Hematopoietic multipotent progenitor cell treated with erythropoietin and hydrocortisone succinate and interleukin-3 and kit ligand, for 17 days (in vitro differentiated cells): ENCODE results near the gene COL4A6.

Experiments
- DNase-seq: peaks from one replicate; pipeline ENCODE4 v3.0.0-alpha.2; 2015; ENCODE audit warnings: low spot score

Gene COL4A6

DNA sequence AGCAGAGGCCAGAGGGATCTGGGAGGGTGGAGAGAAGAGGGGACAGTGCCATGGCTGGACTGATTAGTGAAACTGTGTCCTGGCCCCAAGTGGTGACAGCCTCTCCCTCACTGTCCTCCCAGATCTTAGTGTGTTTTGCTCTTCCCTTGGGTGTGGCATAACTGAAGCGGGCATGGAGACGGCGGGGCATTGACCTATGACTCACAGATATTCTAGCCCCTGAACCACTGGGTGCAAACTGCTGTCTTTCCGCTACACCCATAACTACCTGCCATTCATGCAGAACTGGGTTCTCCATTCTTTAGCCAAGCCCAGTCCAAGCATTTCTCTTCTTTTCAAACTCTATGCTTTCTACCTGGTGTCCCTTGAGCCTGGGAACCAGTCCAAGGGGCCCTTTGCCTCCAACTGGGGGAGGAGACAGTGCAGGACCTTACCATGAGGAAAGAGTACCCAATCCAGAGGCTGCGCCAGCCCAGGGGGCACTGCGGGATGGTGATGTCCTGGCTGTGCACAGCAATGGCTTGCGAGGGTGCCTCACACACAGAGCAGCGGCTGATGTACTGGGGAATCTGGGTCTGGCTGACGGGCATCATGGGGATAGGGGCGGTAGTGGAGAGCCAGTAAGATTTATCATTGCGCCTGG lies 279.1 kb downstream of the COL4A6 start:
- DNase-seq = no peak

DNA sequence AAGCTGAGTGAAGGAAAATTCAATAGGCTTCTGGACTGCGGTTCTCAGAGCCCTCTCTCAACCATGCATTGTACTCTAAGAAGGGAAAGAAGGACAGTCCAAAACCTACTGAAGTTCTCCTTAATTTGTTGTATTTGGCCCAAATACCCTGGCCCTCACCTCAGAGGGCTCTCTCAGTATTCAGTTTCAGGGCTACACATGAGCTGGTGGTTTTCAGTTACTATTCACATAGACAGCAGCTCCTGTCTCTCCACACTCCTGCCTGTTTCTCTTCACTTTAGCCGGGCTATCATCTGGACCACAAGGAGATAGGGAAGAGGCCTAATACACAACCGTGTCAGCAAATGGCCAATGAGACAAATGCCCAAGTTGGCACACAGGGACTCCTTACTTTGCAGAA lies 280.6 kb downstream of the COL4A6 start:
- DNase-seq = no peak

DNA sequence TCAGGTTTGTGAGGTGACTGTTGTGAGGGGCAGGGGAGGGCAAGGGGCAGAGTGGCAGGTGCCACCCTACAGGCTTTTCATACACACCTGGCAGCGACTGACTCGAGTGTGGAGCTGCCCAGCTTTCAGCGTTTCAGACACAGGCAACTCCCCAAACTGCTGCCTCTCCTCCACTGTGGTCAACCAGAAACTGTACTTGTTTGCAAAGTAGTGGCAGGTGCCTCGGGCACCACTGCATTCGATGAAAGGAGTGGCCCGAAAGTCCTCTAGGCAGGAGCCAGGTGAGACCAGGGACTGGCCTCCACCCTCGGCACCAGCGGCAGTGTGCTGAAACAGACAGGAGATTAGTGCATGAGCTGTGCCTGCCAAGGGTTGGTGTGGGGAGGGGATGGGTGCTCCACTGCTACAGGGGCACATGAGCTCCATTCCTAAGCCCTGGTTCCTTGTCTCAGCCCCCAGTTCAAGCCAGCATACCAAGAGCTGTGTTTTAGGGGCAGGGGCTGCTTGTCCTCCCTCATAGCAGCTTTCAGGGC lies 281.2 kb downstream of the COL4A6 start:
- DNase-seq = no peak

DNA sequence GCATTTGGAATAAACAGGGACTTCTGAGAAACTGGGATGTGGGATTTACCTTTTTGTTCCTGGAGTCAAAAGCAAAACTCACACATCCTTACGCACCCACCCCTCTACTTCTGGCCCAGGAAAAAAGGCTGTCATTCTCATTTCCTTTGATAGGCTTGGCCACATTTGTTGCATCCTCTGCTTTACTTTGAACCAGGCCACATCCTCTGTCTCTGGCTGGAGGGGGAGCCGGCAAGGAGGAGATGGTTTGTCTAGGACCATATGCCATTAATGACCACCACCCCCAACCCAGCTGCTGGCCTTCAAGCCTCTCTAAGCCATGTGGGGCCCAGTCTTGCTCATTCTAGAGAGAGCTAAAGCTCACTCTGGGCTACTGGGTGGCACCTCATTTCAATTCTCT lies 282.1 kb downstream of the COL4A6 start:
- no peak for DNase-seq

DNA sequence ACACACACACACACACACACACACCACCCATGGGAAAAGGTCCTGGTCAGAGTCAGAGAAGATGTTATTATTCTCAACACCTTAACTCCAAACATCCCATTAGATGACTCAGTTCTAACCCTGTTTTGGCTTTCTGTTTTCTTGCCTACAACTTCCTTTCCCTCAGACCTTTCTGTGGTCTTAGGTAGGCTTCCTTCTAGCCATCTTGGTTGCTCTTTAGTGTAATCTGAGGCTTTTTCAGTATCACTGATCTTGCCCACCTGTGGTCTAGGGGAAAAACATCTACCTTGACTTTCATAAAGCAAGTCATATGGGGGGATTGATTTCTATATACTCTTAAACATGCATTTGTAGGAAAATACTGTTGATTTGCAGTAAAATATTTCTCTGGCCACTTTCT lies 289.7 kb downstream of the COL4A6 start:
- DNase-seq = no peak

DNA sequence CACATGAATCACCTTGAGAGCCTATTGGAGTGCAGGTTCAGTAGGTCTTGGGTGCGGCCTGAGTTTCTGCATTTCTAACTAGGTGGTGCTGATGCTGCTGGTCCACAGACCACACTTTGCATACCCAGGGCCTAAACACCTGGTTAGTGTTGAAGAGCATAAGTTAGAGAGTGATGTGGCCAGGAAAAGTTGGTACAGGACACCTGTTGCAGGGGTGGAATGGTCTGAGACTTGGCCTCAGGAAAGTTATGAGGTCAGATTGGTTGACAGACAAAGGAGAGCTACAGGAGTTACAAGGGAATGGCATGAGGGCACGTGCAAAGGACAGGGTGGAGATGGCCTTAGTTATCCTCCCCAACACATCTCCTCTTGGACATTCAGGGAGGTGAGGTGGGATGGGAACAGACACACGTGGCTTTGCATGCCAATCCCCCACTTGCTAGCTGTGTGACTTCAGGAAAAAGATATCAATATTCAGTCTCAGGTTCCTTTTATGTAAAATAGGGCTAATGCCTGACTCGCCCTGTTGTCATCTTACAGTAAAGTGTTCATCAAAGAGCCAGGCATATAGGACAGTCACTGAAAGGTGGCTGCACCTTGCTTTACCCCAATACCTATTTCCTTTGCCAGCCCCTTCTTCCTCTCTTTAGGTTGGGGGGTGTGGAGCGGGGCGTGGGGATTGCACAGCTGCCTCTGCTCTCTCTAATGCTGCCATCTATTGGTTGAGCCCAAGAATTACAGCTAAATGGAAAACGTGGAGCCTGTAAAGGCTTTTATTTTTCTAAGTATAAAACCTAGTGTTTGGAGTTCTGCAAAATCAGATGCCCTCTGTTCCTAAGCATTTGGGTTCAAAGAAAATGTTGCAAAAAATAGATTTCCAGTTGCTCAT lies 299.2 kb downstream of the COL4A6 start:
- DNase-seq = peak; percentile 37

DNA sequence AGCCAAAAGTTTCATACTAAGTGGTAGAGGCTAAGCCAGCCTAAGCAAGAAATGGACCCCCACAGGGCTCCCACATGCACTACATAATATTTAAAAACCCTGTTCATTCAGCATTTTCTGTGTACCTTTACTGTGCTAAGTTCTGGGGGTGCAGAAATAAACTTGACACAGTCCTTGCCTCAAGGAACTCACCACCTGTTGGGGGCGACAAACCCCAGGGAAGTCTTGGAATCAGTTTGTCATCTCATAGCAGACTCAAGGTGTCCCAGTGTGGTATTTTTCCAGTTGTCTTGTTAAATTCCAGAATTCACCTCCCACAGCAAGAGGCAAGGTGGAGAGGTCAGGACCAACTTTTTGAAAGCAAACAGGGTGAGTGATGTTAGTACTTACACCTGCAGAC lies 303.5 kb downstream of the COL4A6 start:
- peak; percentile 14 for DNase-seq

DNA sequence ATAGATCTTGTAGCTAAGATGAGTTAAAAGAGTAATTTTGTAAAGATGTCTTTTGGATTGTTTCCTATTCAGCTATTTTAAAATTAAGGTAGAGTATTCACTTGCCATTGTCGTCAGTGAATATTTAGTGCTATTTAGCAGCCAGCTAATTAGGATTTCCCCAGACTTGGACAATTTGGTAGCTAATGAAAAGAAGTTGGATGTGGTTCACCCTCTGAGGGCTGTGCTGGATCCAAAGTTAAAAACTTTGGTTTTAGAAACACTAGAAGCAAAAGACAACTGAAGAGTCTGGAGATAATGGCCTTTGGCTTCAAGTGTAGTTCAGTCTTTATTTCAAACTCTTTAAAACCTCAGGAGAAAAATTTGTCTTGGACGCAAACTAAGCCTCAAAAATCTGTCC lies 305.3 kb downstream of the COL4A6 start:
- DNase-seq = no peak

DNA sequence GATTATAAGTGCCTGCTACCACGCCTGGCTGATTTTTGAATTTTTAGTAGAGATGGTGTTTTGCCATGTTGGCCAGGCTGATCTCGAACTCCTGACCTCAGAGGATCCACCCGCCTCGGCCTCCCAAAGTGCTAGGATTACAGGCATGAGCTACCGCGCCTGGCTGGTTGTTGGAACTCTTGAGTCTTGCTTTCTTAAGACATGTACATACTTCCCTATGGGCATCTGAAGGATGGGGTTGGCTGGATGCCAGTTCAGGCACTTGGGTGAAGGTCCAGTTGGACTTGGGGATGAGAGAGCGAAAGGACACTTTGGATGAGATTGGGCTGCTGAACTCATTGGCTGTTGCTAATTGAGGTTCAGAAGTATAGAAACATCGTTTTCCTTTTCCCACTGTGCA lies 306.2 kb downstream of the COL4A6 start:
- no peak for DNase-seq

DNA sequence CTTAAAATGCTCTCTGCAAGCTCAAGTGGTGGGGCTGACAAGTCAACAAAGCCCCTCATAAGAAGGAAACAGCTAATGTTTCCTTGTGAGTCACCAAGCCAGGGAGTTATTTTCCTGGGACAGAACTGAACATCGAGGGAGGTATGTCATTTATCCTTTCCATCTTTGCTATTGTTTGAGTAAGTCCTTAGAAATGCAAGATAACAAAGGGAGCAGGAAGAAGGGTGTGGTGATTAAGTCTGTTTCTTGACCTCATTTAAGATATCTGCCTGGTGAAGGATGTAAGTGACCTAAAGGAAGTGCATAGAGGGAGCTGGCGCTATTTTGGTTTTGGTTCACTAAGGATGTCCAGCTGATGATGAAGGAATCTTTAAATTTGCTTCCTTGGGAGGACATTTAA lies 306.8 kb downstream of the COL4A6 start:
- DNase-seq = no peak

DNA sequence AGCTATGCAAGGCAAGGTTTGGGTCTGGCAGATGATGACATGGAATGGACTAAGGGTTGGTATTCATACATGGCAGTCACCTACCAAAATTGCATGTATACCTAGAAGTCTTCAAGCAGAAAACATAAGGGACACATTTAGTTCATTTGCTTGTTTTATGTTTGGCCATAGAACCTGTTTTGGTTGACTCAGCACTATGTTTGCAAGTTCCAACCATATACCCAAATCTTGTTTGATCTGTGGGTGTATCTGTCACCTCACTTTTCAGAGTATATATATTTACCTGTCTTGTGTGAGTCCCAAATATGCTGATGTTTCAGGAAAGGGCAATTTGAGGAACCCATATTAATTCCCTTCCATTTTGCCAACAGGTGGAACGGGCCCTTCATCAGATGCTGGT lies 307.3 kb downstream of the COL4A6 start:
- no peak for DNase-seq

DNA sequence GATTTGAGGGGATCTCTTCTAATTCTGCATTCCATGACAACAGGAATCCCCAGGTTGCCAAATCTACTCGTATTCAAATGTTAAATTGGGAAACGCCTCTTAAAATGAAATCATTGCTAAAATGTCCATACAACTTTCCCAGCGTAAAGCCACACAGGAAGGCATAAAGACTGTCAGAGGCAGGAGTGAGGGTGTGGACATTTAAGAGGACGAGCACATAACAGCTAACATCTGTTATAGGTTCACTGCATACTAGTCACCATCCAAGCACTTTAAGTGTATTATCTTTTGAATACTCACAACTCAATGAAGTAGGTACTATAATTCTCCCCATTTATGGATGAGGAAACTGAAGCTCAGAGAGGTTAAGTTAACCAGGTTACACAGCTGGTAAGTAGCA lies 311.1 kb downstream of the COL4A6 start:
- DNase-seq = no peak

DNA sequence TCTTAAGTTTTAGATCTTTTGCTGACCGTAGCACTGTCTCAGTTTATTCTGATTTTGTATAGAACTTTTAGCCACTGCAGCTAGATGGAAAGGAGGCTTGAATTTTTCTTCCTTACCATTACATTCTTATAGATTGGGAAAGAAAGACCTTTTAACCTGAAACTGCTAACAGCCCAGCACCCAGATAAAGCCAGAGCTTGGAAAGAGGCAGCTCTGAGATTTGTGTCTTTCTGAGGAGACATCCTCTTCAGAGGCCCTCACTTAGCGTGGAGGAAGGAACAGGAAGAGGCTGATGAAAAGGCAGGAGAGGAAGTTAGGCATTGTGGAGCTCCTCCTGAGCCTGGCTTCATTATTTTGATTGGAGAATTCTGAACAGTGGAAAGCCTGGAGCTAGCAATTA lies 311.6 kb downstream of the COL4A6 start:
- DNase-seq = no peak

DNA sequence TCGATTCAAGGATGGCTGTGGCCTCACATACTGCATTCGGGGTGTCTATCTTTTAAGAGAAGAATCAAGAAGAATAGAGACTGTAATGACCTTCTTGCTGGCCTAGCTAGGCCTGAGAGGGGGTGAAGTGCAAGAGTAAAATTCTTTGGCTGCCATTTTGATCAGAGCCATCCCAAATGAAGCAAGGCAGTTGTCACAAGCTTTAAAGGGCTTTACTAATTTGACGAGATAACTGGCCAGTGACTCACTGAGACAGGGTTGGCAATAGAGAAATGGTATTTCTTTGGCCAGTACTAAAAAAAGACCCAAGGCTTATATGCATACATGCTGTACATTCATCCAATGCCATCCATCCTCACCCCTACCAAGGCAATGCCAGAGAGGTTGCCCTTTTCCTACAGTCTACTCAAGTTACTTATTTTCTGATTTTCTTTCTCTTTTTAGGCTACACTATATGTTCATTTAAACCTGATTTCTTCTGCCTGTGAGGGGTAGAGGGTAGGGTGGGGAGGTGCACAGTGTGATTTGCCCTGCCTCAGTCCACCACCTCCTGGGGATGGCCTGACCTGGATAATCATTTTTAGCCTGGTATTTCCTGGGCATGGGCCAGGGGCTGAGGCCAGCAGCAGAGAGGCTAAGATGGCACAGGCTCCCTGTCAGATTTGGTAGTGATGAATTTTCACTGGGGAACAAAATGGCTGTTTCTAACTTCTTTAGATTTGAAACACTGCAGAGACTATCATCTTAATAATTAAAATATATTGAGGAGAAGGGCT lies 314.4 kb downstream of the COL4A6 start:
- no peak for DNase-seq

DNA sequence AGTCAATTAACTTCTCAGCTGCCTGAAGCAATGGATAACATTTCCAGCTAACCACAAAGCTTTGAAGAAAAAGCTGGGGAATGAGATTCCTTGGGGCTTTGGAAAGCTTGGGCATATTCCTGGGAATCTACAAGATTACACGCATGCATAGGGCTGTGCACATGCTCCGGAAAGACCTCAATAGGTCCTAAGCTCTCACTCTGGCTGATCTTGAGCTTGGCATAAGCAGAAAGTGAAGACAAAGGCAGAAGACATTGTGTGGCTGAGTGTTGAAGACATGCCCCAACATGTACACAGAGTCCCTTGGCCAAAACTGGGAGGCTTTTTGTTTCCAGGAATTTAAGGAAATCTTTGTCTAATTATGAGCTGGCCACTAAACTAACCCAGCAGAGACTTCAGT lies 315.5 kb downstream of the COL4A6 start:
- DNase-seq = no peak

DNA sequence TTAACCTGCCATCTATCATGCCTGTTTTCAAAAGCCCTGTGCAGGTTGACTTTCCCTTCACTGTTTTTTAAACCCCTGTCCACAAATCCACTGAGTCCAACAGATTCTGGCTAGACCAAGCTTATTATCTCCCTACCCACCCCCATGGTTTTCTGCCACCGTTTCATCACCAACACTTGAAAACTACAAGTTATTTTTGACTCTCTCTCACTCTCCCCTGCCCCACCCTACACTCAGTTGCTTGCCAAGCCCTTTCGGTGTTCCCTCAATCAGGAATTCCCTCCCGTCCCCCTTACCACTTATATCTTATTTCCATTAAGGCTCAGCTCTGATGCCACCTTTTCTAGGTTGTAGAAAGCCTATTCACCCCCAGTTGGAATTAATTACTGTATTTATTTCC lies 316.9 kb downstream of the COL4A6 start:
- no peak for DNase-seq

DNA sequence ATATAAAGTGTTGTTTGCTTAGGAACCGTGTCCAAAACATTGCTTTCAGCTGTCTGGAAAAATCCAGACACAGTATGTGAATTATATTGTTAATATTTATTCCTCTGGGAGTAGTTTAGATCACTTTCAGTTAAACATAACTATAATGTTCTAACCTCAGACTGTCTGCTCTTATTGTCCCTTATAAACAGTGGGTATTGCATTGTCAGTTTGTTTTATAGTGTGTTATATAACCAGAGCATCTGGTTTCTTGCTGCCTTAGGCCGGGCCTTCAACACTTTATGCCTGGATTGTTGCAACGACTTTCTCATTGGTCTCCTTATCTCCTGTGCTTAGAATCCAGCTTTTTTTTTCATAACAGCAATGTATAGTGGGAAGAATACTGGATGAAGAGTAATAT lies 320.2 kb downstream of the COL4A6 start:
- no peak for DNase-seq

DNA sequence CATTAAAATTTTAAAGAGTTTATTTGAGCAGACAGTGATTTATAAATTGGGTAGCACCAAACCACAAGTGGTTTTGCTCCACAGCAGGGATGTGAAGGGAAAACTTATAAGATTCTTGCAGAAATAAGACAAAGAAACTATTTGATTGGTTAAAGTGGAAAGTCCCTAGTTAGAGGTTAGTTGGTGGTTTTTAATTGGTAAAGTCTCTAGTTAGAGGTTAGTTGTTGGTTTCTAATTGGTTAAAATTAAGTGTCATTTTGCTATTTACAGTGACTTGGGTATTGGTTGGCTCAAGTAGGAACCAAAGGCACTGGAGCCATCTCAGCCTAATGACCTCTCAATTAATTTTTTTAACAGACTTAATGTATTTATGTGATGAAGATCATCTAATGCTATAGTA lies 323.7 kb downstream of the COL4A6 start:
- DNase-seq = no peak
